ENCODE results near the gene RPTOR.
"Not testable (repeated sequence)": the region's sequence is repeated elsewhere in the genome, so short reads cannot be mapped to it uniquely, and the experiment has no call there.

The RPTOR gene

GRCh38 chr17:80764627-80765145 lies 220.0 kb downstream of the RPTOR start:
- no CpG with 5 or more reads among the region's 5 CpGs for whole genome bisulfite sequencing, 2 donors (ENCODE audit: extremely low coverage in 2 of 2, insufficient read length in 2 of 2, insufficient replicate concordance in 1 of 2)
- H3K9ac ChIP-seq (ENCODE audit: low read depth, low read length, poor library complexity); H3K9me3 ChIP-seq (replicated peaks in 1 of 2; ENCODE audit: control insufficient read depth in 2 of 2, insufficient read depth in 1 of 2, low read depth in 1 of 2, low read length in 2 of 2); H3K27me3 ChIP-seq (ENCODE audit: control insufficient read depth in 3 of 3, insufficient read depth in 3 of 3, low read depth in 1 of 3, low read length in 3 of 3); H2AFZ ChIP-seq (ENCODE audit: low read length); H3K36me3 ChIP-seq (replicated peaks in 1 of 2; ENCODE audit: control insufficient read depth in 2 of 2, insufficient read depth in 2 of 2, low read length in 2 of 2); H3K4me1 ChIP-seq (ENCODE audit: control insufficient read depth in 2 of 2, insufficient read depth in 1 of 2, low read depth in 1 of 2, low read length in 2 of 2); H2BK120ac ChIP-seq (ENCODE audit: low read depth, low read length); H3K27ac ChIP-seq (replicated peaks; ENCODE audit: low read length); H2BK12ac ChIP-seq (ENCODE audit: low read length); DNase-seq (ENCODE audit: low spot score); H3K4ac ChIP-seq (ENCODE audit: low read length); H2AK5ac ChIP-seq (ENCODE audit: low read depth, low read length); H3K18ac ChIP-seq (ENCODE audit: low read length); H4K91ac ChIP-seq (ENCODE audit: low read depth, low read length, poor library complexity); H2BK15ac ChIP-seq (ENCODE audit: low read length); H3K23ac ChIP-seq (ENCODE audit: low read depth, low read length, poor library complexity); H3K4me2 ChIP-seq (ENCODE audit: insufficient read depth, low read length, poor library complexity, severe bottlenecking); H3K4me3 ChIP-seq (ENCODE audit: low read length in 2 of 2); H2BK5ac ChIP-seq (ENCODE audit: low read length); H3K14ac ChIP-seq (ENCODE audit: low read length); H3K79me1 ChIP-seq (ENCODE audit: low read depth, low read length); H4K8ac ChIP-seq (ENCODE audit: low read depth, low read length): not testable (repeated sequence)

- Histone ChIP-seq H3K18ac (ENCODE audit: low read length) (no peak overlapping the region), H4K91ac (ENCODE audit: low read depth, low read length, poor library complexity) (no peak overlapping the region), H2BK12ac (ENCODE audit: low read length) (no peak overlapping the region), H3K23ac (ENCODE audit: low read depth, low read length, poor library complexity) (no peak overlapping the region), H3K79me1 (ENCODE audit: low read depth, low read length) (no peaks in the 10 kb centered on the region), H2AK5ac (ENCODE audit: low read depth, low read length) (no peak overlapping the region), H3K27ac (replicated peaks; ENCODE audit: low read length) (no peak overlapping the region), H2BK120ac (ENCODE audit: low read depth, low read length) (no peak overlapping the region), H2AFZ (ENCODE audit: low read length) (no peak overlapping the region), H3K4ac (ENCODE audit: low read length) (no peak overlapping the region), H3K36me3 (replicated peaks in 1 of 2; ENCODE audit: control insufficient read depth in 2 of 2, insufficient read depth in 2 of 2, low read length in 2 of 2) (peaks cover 0 to 2% of the 10 kb centered on the region in 2 donors), H3K9me3 (replicated peaks in 1 of 2; ENCODE audit: control insufficient read depth in 2 of 2, insufficient read depth in 1 of 2, low read depth in 1 of 2, low read length in 2 of 2) (no peaks in the 10 kb centered on the region), H3K9ac (ENCODE audit: low read depth, low read length, poor library complexity) (no peak overlapping the region), H3K4me2 (ENCODE audit: insufficient read depth, low read length, poor library complexity, severe bottlenecking) (no peak overlapping the region), H3K27me3 (ENCODE audit: control insufficient read depth in 3 of 3, insufficient read depth in 3 of 3, low read depth in 1 of 3, low read length in 3 of 3) (no peaks in the 10 kb centered on the region), H3K14ac (ENCODE audit: low read length) (no peak overlapping the region), H2BK5ac (ENCODE audit: low read length) (no peak overlapping the region), H2BK15ac (ENCODE audit: low read length) (no peak overlapping the region), H3K4me1 (ENCODE audit: control insufficient read depth in 2 of 2, insufficient read depth in 1 of 2, low read depth in 1 of 2, low read length in 2 of 2) (no peaks in the 10 kb centered on the region), H4K8ac (ENCODE audit: low read depth, low read length) (no peak overlapping the region), H3K4me3 (ENCODE audit: low read length in 2 of 2) (no peak overlapping the region)
- no peak for DNase-seq (ENCODE audit: low spot score)
- no CpG with 5 or more reads among the region's 18 CpGs for WGBS, 2 donors (ENCODE audit: extremely low coverage in 2 of 2, insufficient read length in 2 of 2, insufficient replicate concordance in 1 of 2)
Measured at GRCh38 chr17:80765241-80765961, 220.8 kb downstream of the RPTOR start.

- no peak overlapping the region for H2AK5ac ChIP-seq (ENCODE audit: low read depth, low read length)
- no peaks in the 10 kb centered on the region for H3K27me3 ChIP-seq (ENCODE audit: control insufficient read depth in 3 of 3, insufficient read depth in 3 of 3, low read depth in 1 of 3, low read length in 3 of 3)
- no peaks in the 10 kb centered on the region for H3K36me3 ChIP-seq (replicated peaks in 1 of 2; ENCODE audit: control insufficient read depth in 2 of 2, insufficient read depth in 2 of 2, low read length in 2 of 2)
- H3K14ac ChIP-seq (ENCODE audit: low read length), result no peak overlapping the region
- H3K9ac ChIP-seq (ENCODE audit: low read depth, low read length, poor library complexity), result no peak overlapping the region
- no peak overlapping the region for H2BK5ac ChIP-seq (ENCODE audit: low read length)
- no peak overlapping the region for H4K8ac ChIP-seq (ENCODE audit: low read depth, low read length)
- H3K4me1 ChIP-seq (ENCODE audit: control insufficient read depth in 2 of 2, insufficient read depth in 1 of 2, low read depth in 1 of 2, low read length in 2 of 2), result no peaks in the 10 kb centered on the region
- H2AFZ ChIP-seq (ENCODE audit: low read length), result no peak overlapping the region
- no peak overlapping the region for H3K4me2 ChIP-seq (ENCODE audit: insufficient read depth, low read length, poor library complexity, severe bottlenecking)
- H3K79me1 ChIP-seq (ENCODE audit: low read depth, low read length), result no peaks in the 10 kb centered on the region
- H2BK15ac ChIP-seq (ENCODE audit: low read length), result no peak overlapping the region
- no peaks in the 10 kb centered on the region for H3K9me3 ChIP-seq (replicated peaks in 1 of 2; ENCODE audit: control insufficient read depth in 2 of 2, insufficient read depth in 1 of 2, low read depth in 1 of 2, low read length in 2 of 2)
- H2BK12ac ChIP-seq (ENCODE audit: low read length), result no peak overlapping the region
- no CpG with 5 or more reads among the region's 3 CpGs for WGBS, 2 donors (ENCODE audit: extremely low coverage in 2 of 2, insufficient read length in 2 of 2, insufficient replicate concordance in 1 of 2)
- no peak overlapping the region for H3K23ac ChIP-seq (ENCODE audit: low read depth, low read length, poor library complexity)
- H3K4ac ChIP-seq (ENCODE audit: low read length), result no peak overlapping the region
- H3K27ac ChIP-seq (replicated peaks; ENCODE audit: low read length), result no peak overlapping the region
- H4K91ac ChIP-seq (ENCODE audit: low read depth, low read length, poor library complexity), result no peak overlapping the region
- no peak overlapping the region for H3K18ac ChIP-seq (ENCODE audit: low read length)
- H3K4me3 ChIP-seq (ENCODE audit: low read length in 2 of 2), result no peak overlapping the region
- no peak for DNase-seq (ENCODE audit: low spot score)
- no peak overlapping the region for H2BK120ac ChIP-seq (ENCODE audit: low read depth, low read length)
Measured at GRCh38 chr17:80766290-80766855, 221.7 kb downstream of the RPTOR start.

GRCh38 chr17:80768389-80768788 lies 223.8 kb downstream of the RPTOR start:
- H3K14ac ChIP-seq (ENCODE audit: low read length), result no peak overlapping the region
- H3K4ac ChIP-seq (ENCODE audit: low read length), result no peak overlapping the region
- no peak overlapping the region for H3K23ac ChIP-seq (ENCODE audit: low read depth, low read length, poor library complexity)
- no peaks in the 10 kb centered on the region for H3K9me3 ChIP-seq (replicated peaks in 1 of 2; ENCODE audit: control insufficient read depth in 2 of 2, insufficient read depth in 1 of 2, low read depth in 1 of 2, low read length in 2 of 2)
- no peak overlapping the region for H3K4me3 ChIP-seq (ENCODE audit: low read length in 2 of 2)
- H3K9ac ChIP-seq (ENCODE audit: low read depth, low read length, poor library complexity), result no peak overlapping the region
- H3K27ac ChIP-seq (replicated peaks; ENCODE audit: low read length), result no peak overlapping the region
- no peak overlapping the region for H2AK5ac ChIP-seq (ENCODE audit: low read depth, low read length)
- no peak overlapping the region for H4K8ac ChIP-seq (ENCODE audit: low read depth, low read length)
- H3K18ac ChIP-seq (ENCODE audit: low read length), result no peak overlapping the region
- H3K27me3 ChIP-seq (ENCODE audit: control insufficient read depth in 3 of 3, insufficient read depth in 3 of 3, low read depth in 1 of 3, low read length in 3 of 3), result no peaks in the 10 kb centered on the region
- no peak overlapping the region for H2BK120ac ChIP-seq (ENCODE audit: low read depth, low read length)
- no peak overlapping the region for H4K91ac ChIP-seq (ENCODE audit: low read depth, low read length, poor library complexity)
- no peak for DNase-seq (ENCODE audit: low spot score)
- H3K4me2 ChIP-seq (ENCODE audit: insufficient read depth, low read length, poor library complexity, severe bottlenecking), result no peak overlapping the region
- H3K4me1 ChIP-seq (ENCODE audit: control insufficient read depth in 2 of 2, insufficient read depth in 1 of 2, low read depth in 1 of 2, low read length in 2 of 2), result no peaks in the 10 kb centered on the region
- H2BK5ac ChIP-seq (ENCODE audit: low read length), result no peak overlapping the region
- no CpG with 5 or more reads among the region's 6 CpGs for WGBS, 2 donors (ENCODE audit: extremely low coverage in 2 of 2, insufficient read length in 2 of 2, insufficient replicate concordance in 1 of 2)
- H3K79me1 ChIP-seq (ENCODE audit: low read depth, low read length), result no peaks in the 10 kb centered on the region
- H2BK15ac ChIP-seq (ENCODE audit: low read length), result no peak overlapping the region
- H3K36me3 ChIP-seq (replicated peaks in 1 of 2; ENCODE audit: control insufficient read depth in 2 of 2, insufficient read depth in 2 of 2, low read length in 2 of 2), result no peaks in the 10 kb centered on the region
- no peak overlapping the region for H2BK12ac ChIP-seq (ENCODE audit: low read length)
- no peak overlapping the region for H2AFZ ChIP-seq (ENCODE audit: low read length)

Data from neuronal stem cell (in vitro differentiated cells).